IMR-90 (cell line): Measurements from ENCODE around the gene USP5. TPM values are rescaled to one million over a fixed set of nuclear protein-coding genes. Genes with fewer than 3 reads are reported as not detected.

Experiments used
- ATAC-seq: fragments of 200-7000 bp; cut with Tn5 transposase; 2 replicates; pipeline ENCODE4 v1.9.1; 2020; ENCODE audit warnings: low read depth, mild to moderate bottlenecking, moderate library complexity
- BruUV-seq: library from RNA; stranded (reverse); fragments of 400-500 nt; replicated peaks from 2 replicates; lab custom pipeline; 2021; lab: Mats Ljungman, UMichigan
- CTCF ChIA-PET: fragments of 300-600 bp; formaldehyde crosslinking; extraction: SDS; loops from one replicate; lab custom pipeline; 2021; ENCODE audit warnings: antibody characterized with exemption; lab: Yijun Ruan, JAX
- POLR2A ChIA-PET: fragments of 300-600 bp; sonication (Branson Sonifier 250); formaldehyde crosslinking; loops from one replicate; lab custom pipeline; 2022; ENCODE audit warnings: antibody characterized with exemption; ENCODE audit not compliant: unreplicated experiment; lab: Charles Lee
- DNase-seq: peaks from one replicate; pipeline ENCODE4 v3.0.0; 2013
- H2AFZ ChIP-seq: replicated peaks from 2 replicates; pipeline ENCODE3; 2013; ENCODE audit warnings: low read length, mild to moderate bottlenecking; ENCODE audit not compliant: poor library complexity
- H2AK5ac ChIP-seq: 2 replicates; pipeline ENCODE4 v1.6.1; 2013; ENCODE audit warnings: low read depth, low read length, inconsistent platforms
- H2AK9ac ChIP-seq: replicated peaks from 2 replicates; pipeline ENCODE3; 2013; ENCODE audit warnings: mild to moderate bottlenecking, low read depth, low read length, moderate library complexity; ENCODE audit not compliant: poor library complexity
- H2BK120ac ChIP-seq: 2 replicates; pipeline ENCODE4 v1.6.1; 2013; ENCODE audit warnings: low read depth, low read length, inconsistent platforms
- H2BK15ac ChIP-seq: 3 replicates; pipeline ENCODE4 v1.6.1; 2013; ENCODE audit warnings: low read depth, low read length, inconsistent platforms
- H2BK20ac ChIP-seq: 2 replicates; pipeline ENCODE4 v1.6.1; 2013; ENCODE audit warnings: low read depth, mild to moderate bottlenecking, inconsistent platforms, low read length, moderate library complexity
- H2BK5ac ChIP-seq: 2 replicates; pipeline ENCODE4 v1.6.1; 2013; ENCODE audit warnings: mild to moderate bottlenecking, low read depth, low read length, inconsistent platforms; ENCODE audit not compliant: poor library complexity, severe bottlenecking
- H3K14ac ChIP-seq: replicated peaks from 2 replicates; pipeline ENCODE4 v1.6.1; 2013; ENCODE audit warnings: low read depth, low read length, inconsistent platforms
- H3K18ac ChIP-seq: 2 replicates; pipeline ENCODE4 v1.6.1; 2013; ENCODE audit warnings: low read depth, low read length, control low read depth
- H3K23ac ChIP-seq: 2 replicates; pipeline ENCODE4 v1.6.1; 2013; ENCODE audit warnings: low read depth, low read length, inconsistent platforms
- H3K27ac ChIP-seq: 2 replicates; pipeline ENCODE4 v1.5.1; 2013; ENCODE audit warnings: mild to moderate bottlenecking, control low read depth, low read length; ENCODE audit not compliant: insufficient read depth
- H3K27me3 ChIP-seq: 2 replicates; pipeline ENCODE4 v1.6.1; 2013; ENCODE audit warnings: low read length; ENCODE audit not compliant: control insufficient read depth, insufficient read depth
- H3K36me3 ChIP-seq: 2 replicates; pipeline ENCODE4 v1.6.1; 2013; ENCODE audit warnings: low read length, mixed read lengths; ENCODE audit not compliant: control insufficient read depth, insufficient read depth
- H3K4ac ChIP-seq: 2 replicates; pipeline ENCODE4 v1.6.1; 2013; ENCODE audit warnings: low read depth, low read length, inconsistent platforms
- H3K4me1 ChIP-seq: 2 replicates; pipeline ENCODE4 v1.6.1; 2013; ENCODE audit warnings: low read length, mixed read lengths; ENCODE audit not compliant: control insufficient read depth, insufficient read depth
- H3K4me2 ChIP-seq: 2 replicates; pipeline ENCODE4 v1.6.1; 2013; ENCODE audit warnings: low read depth, mild to moderate bottlenecking, control low read depth, low read length, moderate library complexity
- H3K4me3 ChIP-seq: 2 replicates; pipeline ENCODE4 v1.5.1; 2013; ENCODE audit warnings: low read depth, mild to moderate bottlenecking, control low read depth, low read length, moderate library complexity; ENCODE audit not compliant: insufficient read depth
- H3K56ac ChIP-seq: 2 replicates; pipeline ENCODE4 v1.6.1; 2013; ENCODE audit warnings: low read length, inconsistent platforms; ENCODE audit not compliant: insufficient read depth; ENCODE audit errors: extremely low read depth
- H3K79me1 ChIP-seq, 2 experiments: 2 replicates each; pipeline ENCODE4 v1.6.1; 2013; ENCODE audit warnings: low read length in 2 of 2, inconsistent platforms in 1 of 2, low read depth in 1 of 2
- H3K9ac ChIP-seq: 2 replicates; pipeline ENCODE4 v1.6.1; 2013; ENCODE audit warnings: low read depth, low read length, control low read depth
- H3K9me1 ChIP-seq: 2 replicates; pipeline ENCODE4 v1.6.1; 2013; ENCODE audit warnings: low read length, inconsistent platforms; ENCODE audit not compliant: insufficient read depth
- H3K9me3 ChIP-seq: 2 replicates; pipeline ENCODE4 v1.6.1; 2013; ENCODE audit warnings: low read length; ENCODE audit not compliant: control insufficient read depth, insufficient read depth
- H4K20me1 ChIP-seq: 2 replicates; pipeline ENCODE4 v1.6.1; 2013; ENCODE audit warnings: low read length, inconsistent platforms; ENCODE audit not compliant: insufficient read depth
- H4K5ac ChIP-seq: 2 replicates; pipeline ENCODE4 v1.6.1; 2013; ENCODE audit warnings: mild to moderate bottlenecking, low read depth, low read length, control low read depth
- H4K8ac ChIP-seq, 2 experiments: 2 replicates each; pipeline ENCODE4 v1.6.1; 2013; ENCODE audit warnings: low read depth in 2 of 2, low read length in 2 of 2, control low read depth in 1 of 2, inconsistent platforms in 1 of 2
- H4K91ac ChIP-seq: 2 replicates; pipeline ENCODE4 v1.6.1; 2013; ENCODE audit warnings: low read depth, low read length, inconsistent platforms; ENCODE audit not compliant: insufficient read depth
- RAD21 ChIP-seq: IDR thresholded peaks from 2 replicates; pipeline ENCODE4 v1.6.1; 2012; ENCODE audit warnings: low read length, improper control_type of control experiment
- RCOR1 ChIP-seq: IDR thresholded peaks from 2 replicates; pipeline ENCODE4 v1.6.1; 2012; ENCODE audit warnings: mild to moderate bottlenecking, low read length, improper control_type of control experiment; ENCODE audit not compliant: insufficient replicate concordance
- WGBS, 2 experiments: methylation state at CpG; one replicate each; pipeline versions ENCODE4 v1.1.5 to v1.1.7; 2013; ENCODE audit warnings: missing lambda C conversion rate in 2 of 2; ENCODE audit not compliant: insufficient read length in 1 of 2; ENCODE audit errors: extremely low coverage in 2 of 2; 5-methylcytosine and 5-hydroxymethylcytosine counted together
- dilution Hi-C: fragments of 300-500 bp; cut with HindIII; formaldehyde crosslinking; loops from one replicate; pipeline ENCODE4 v1.14.3; 2018; ENCODE audit warnings: low sequenced_read_pairs; ENCODE audit not compliant: unreplicated experiment
- in situ Hi-C: fragments of 300-500 bp; cut with MboI; formaldehyde crosslinking; loops from 3 replicates; pipeline ENCODE4 v1.14.3; 2019; ENCODE audit warnings: low sequenced_read_pairs, inconsistent platforms, mixed read lengths
- intact Hi-C: fragments of 100-400 bp; cut with micrococcal nuclease; formaldehyde crosslinking; loops from 2 replicates; pipeline ENCODE4 v1.10.0; 2022
- polyA plus RNA-seq, 3 experiments: library from polyadenylated mRNA; depleted of rRNA; stranded (reverse); fragments of >200 nt; gene quantifications; 2 replicates each; pipeline ENCODE4 v1.2.3, GENCODE V29; 2012; ENCODE audit warnings: low replicate concordance in 1 of 3
- total RNA-seq: library from RNA; depleted of rRNA; stranded (reverse); fragments of >200 nt; gene quantifications from 2 replicates; pipeline ENCODE4 v1.2.3, GENCODE V29; 2012

USP5 gene
- total and polyA plus RNA-seq, 2 of the 4 experiments (the other 2 are of a cell fraction): 69.7 to 125 TPM

DNA sequence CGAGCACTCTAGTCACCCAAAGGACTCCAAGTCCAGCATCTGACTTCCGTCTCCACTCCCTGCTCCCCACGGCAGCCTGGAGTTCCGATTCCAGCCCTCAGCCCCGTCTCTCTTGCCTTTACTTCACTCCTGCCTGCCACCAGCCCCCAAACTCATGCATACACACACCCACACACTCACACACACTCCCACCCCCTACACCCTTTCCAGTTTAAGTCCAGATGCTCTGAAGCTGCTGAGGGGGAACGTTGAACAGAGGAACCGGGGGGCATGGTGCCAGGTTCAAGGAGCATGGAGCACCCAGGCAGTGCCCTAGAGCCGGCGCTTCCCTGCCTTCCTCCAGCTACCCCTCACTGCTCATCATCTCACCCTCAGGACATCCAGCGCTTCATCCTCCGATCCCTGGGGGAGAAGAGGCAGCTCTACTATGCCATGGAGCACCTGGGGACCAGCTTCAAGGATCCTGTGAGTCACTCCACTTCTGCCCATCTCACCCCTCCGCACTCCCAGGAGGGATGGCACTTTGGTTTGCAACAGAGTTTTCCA is 20.4 kb upstream of the USP5 start:
- POLR2A ChIA-PET: no interaction called here
- no peak overlapping the region for H2AK5ac ChIP-seq
- no peak overlapping the region for H3K9ac ChIP-seq
- H3K18ac ChIP-seq: no peak overlapping the region
- no peak overlapping the region; the same call in 1 of the 2 replicates for H3K23ac ChIP-seq
- H3K14ac ChIP-seq: no peak overlapping the region
- no peak overlapping the region for H3K56ac ChIP-seq
- in situ Hi-C loops (no loop called here), dilution Hi-C loops (no loop called here), intact Hi-C loops (no loop called here)
- no peak overlapping the region for H2BK5ac ChIP-seq
- CTCF ChIA-PET: no interaction called here
- H3K79me1 ChIP-seq: peaks cover 17 to 64% of the 10 kb centered on the region in 2 experiments
- no peak overlapping the region for H2BK120ac ChIP-seq
- no TSS peak for BruUV-seq
- H3K36me3 ChIP-seq: peaks cover 39% of the 10 kb centered on the region
- no peak overlapping the region for H3K4me2 ChIP-seq
- no peak overlapping the region for H4K5ac ChIP-seq
- no peaks in the 10 kb centered on the region for H3K9me3 ChIP-seq
- no peak for ATAC-seq
- H3K4me3 ChIP-seq: no peak overlapping the region
- peaks cover 10% of the 10 kb centered on the region for H3K4me1 ChIP-seq
- H2BK20ac ChIP-seq: no peak overlapping the region
- TF ChIP-seq RAD21: no peak
- no peak for TF ChIP-seq RCOR1
- no peaks in the 10 kb centered on the region for H3K27me3 ChIP-seq
- H4K8ac ChIP-seq: no peak overlapping the region
- H4K91ac ChIP-seq: no peak overlapping the region
- WGBS, 2 experiments: 88% methylated on average over 5 of the region's 12 CpGs; no CpG with 5 or more reads in 1 of the 2 experiments
- no peak overlapping the region for H2AFZ ChIP-seq
- H2AK9ac ChIP-seq: no peak overlapping the region
- peaks cover 12% of the 10 kb centered on the region for H4K20me1 ChIP-seq
- H2BK15ac ChIP-seq: no peak overlapping the region
- peaks cover 6% of the 10 kb centered on the region; the same call in 1 of the 2 replicates for H3K9me1 ChIP-seq
- H3K4ac ChIP-seq: no peak overlapping the region
- no peak overlapping the region for H3K27ac ChIP-seq
- no peak for DNase-seq
